GM19324 (cell line): ENCODE measurements around the gene TMEM51.
"Not testable (repeated sequence)": the region's sequence is repeated elsewhere in the genome, so short reads cannot be mapped to it uniquely, and the experiment has no call there.

Experiments used
- ATAC-seq: cut with Tn5 transposase; IDR thresholded peaks from one replicate; pipeline ENCODE4 v1.9.1; 2021; ENCODE audit warnings: mild to moderate bottlenecking, moderate library complexity; ENCODE audit not compliant: unreplicated experiment, low FRiP score

Gene TMEM51

GRCh38 chr1:15125101-15125745 is 28.3 kb upstream of the TMEM51 start:
- ATAC-seq = no peak

- ATAC-seq = no peak
These were observed 25.5 kb upstream of the TMEM51 start for GRCh38 chr1:15128077-15128476.

DNA sequence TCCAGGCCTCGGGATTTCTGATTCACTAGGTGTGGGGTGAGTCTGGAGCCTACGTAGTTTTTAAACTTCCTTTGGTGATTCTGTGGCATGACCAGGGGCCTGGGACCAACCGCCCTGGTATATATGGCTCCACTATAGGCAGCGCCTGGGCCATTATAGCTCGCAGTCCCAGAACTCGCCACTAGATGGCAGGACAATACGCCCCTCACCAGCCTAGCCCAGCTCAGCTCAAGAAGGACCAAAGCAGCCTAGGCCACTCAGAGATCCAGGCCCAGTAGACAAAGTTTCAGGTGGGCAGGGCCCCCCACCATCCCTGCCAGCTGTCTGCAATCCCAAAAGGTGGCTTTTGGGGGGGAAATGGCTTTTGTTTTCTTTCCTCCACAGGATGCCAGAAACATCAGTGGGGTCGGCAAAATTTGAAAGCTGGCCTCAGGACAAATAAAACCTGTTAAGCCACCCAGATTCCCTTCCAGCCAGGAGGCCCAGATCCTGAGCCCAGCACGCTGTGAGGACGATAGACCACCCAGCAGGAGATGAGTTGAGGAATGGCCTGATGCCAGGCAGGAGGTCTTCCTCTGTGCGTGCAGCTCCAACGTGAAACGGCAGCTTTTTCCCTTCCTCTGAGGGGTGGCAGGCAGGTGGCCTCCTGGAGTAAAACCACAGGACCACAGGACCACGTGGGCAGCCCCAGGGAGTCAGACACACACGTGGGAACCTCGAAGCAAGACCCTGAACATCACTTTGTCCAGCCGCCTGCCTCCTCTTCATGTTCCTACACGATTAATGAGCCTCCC is 24.8 kb upstream of the TMEM51 start:
- no peak for ATAC-seq

DNA sequence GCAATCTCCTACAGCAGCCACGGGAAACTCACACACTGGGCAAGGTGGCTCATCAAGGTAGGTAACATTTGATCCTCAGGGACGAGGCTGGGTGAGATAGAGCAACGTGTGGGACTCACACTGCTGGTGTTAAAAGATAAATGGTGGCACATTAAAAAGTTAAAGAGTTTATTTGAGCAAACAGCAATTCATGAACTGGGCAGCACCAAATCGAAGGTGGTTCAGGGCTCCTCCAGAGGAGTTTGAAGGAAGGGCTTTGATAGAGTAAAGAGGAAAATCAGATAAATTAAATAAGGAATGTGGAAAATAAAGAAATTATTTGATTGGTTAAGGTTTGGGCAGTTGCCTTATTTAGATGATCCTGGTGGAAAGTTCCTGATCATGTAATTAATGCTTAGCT is 23.6 kb upstream of the TMEM51 start:
- no peak for ATAC-seq

DNA sequence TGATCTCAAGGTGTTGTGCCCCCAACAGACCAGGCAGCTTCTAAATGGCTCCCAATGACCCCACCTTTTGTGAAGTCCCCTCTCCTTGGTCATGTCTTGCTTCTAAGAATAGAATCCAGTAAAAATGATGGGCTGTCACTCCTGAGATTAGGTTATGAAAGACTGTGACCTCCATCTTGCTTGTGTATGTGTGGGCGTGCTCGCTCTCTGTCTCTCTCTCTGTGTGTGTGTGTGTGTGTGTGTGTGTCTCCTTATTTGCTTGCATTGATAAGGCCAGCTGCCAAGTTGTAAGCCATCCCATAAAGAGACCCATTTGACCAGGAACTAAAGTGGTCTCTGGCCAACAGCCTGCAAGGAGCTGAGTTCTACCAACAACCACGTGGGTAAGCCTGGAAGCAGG is 22.9 kb upstream of the TMEM51 start:
- no peak for ATAC-seq

DNA sequence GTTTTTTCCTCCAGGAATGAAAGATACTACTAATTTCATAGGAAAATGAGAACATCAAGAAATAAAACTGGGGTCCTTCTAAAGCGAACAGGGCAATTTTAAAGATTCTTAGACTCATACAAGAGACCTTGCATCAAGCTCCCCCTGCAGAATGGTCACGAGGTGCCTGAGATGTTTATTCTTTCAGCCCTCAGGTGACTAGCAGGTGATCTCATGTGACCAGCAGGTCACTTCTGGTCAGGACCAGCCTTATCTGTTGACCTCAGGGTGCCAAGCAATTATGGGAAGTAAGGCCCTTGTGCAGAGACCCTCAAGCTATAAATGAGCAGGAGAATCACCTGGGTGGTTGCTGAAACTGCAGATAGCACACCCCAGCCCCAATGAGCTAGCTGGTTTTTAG is 20.6 kb upstream of the TMEM51 start:
- no peak for ATAC-seq

- no peak for ATAC-seq
These were observed 19.3 kb upstream of the TMEM51 start for GRCh38 chr1:15134285-15134684.

GRCh38 chr1:15135604-15136003 is 17.9 kb upstream of the TMEM51 start:
- ATAC-seq = not testable (repeated sequence)

DNA sequence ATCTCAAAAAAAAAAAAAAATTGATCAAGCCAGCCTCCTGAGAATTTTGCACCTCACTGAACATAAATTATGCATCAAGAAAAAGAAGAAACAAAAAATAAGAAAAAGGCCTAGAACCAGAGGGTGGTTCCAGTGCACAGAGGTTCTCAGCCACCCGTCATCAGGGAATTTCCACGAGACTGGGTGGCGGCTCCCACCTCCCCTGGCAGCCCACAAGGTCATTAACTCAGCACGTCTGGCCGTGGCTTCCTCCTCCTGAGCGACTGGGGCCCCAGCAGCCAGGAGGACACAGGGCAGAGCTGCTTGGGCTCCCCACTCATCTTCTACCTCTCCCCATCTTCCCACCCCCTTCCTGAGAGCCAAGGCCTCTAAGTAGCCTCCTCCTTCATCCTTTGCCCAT is 15.7 kb upstream of the TMEM51 start:
- ATAC-seq = no peak

DNA sequence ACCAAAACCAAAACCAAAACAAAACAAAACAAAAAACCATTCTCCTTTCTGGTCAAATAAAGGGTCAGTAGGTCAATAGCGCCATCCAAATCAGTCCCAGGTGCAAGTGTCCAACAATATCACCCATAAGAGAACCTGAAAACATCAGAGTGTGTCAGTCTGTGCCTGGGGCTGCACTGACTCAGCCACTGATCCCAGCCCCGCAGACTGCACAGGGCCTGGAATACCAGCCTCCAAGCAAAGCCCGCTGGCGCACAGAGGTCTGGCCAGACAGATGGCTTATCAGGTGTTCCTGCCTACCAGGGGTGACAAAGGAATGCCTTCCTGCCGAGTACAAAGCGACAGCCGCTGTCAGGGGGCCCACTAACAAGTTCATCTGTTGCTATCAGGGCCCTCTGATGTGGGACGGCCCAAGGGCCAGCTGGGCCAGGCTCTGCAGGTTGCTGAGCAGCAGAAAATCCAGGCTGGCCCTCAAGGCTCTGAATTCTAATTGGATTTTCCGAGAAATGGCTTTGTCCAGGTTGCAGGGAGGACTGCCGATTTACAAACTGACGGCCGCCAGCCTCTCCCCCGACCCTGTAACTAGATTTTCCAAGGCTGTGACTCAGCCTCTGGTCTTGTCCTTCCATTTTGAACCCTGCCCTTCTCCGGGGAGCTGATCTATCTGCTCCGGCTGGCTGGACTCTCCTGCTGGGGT is 13.7 kb upstream of the TMEM51 start:
- no peak for ATAC-seq

GRCh38 chr1:15141935-15142539 is 11.5 kb upstream of the TMEM51 start:
- no peak for ATAC-seq

DNA sequence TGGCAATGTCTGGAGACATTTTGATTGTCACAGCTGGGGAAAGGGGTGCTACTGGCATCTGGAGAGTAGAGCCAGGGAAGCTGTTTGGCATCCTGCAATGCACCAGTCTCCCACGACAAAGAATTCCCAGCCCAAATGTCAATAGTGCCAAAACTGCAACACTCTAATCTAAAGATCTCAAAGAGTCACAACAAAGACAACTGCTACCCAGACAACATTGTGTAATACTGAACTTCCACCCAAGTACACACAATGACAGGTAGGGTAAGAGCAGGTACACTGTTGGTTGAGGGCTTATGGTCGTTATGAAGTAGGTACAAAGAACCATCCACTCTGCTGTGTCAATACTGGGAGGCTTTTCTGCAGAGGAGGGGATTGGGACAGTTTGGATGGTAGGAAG is 8.2 kb upstream of the TMEM51 start:
- ATAC-seq = no peak

- no peak for ATAC-seq
These were observed 7.3 kb upstream of the TMEM51 start for GRCh38 chr1:15146142-15146680.

- ATAC-seq = no peak
These were observed 6.6 kb upstream of the TMEM51 start for GRCh38 chr1:15146971-15147376.

DNA sequence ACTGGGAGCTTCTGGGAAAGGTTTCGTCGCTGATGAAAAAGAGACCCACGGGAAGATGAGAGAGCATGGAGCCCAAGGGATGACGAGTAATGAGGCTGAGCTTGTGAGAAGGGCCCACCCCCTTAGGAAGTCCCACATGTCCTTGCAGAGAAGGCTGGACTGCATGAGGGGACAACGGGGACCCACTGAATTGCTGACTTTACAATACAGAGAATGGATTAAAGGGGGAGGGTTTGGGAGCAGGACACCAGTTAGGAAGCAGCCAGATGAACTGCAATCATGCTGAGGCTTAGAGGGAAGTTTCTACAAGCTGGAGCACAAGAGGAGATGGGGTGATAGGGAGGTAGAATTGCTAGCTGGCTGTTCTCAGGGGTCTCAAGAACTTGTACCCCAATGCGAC is 5.5 kb upstream of the TMEM51 start:
- ATAC-seq = no peak

DNA sequence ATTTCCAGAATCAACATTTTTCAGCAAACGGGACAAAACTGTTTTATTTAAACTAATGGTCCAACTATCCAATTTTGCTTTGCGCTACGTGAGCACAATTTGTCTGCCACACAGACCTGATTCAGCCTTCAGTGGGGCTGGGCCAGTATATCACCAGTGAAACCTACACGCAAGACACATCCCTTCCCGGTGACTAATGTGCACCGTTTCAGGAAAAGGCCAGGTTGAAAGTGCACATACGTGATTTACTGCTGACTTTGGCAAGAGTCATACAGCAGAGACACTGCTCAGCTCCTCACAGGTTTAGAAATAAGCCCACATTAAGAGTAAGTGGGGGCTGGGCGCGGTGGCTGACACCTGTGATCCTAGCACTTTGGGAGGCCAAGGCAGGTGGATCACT is 5.1 kb upstream of the TMEM51 start:
- ATAC-seq = no peak

DNA sequence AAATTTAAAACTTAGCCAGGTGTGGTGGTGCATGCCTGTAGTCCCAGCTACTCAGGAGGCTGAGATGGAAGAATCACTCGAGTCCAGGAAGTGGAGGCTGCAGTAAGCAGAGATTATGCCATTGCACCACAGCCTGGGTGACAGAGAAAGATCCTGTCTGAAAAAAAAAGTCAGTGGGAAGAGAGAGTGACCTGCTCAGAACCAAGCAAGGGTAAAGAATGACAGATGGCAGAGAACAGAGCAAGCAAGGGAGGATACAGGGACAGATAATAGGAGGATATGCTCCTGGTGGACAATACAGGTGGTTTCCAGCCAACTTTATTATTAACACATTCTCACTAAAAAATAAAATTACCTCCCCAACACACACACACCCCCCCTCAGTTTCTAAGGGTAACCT is 4.6 kb upstream of the TMEM51 start:
- no peak for ATAC-seq

DNA sequence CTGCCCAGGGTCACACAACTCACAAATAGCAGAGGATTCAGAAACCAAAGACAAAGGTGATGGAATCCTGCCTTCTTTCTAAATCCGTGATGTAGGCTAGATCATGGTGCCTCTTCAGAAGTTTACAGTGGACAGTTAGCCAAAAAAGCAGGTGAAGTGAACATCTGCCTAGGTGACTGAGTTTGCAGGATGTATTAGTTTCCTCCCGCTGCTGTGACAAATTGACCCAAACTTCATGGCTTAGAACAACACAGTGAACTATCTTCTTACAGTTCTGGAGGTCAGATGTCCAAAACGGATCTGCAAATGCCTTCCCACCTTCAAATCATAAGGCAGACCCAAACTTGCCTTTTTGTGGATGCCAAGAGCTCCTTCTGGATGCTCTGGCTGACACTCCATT is 3.2 kb upstream of the TMEM51 start:
- ATAC-seq = no peak

GRCh38 chr1:15151377-15151806 is 2.2 kb upstream of the TMEM51 start:
- ATAC-seq = no peak

GRCh38 chr1:15151871-15152270 is 1.7 kb upstream of the TMEM51 start:
- ATAC-seq = no peak
